Trophoblast cell (in vitro differentiated cells and primary cell): ENCODE measurements around the gene MYADML2.

Experiments
- DNase-seq, 2 donors: peaks; one replicate each; pipeline ENCODE4 v3.0.0-alpha.2; 2016
- H2AFZ ChIP-seq: 2 replicates; pipeline ENCODE4 v1.6.1; 2013; ENCODE audit warnings: low read length, moderate library complexity, mild to moderate bottlenecking; ENCODE audit not compliant: insufficient read depth, poor library complexity
- H2AK5ac ChIP-seq: 2 replicates; pipeline ENCODE4 v1.6.1; 2013; ENCODE audit warnings: mild to moderate bottlenecking, low read length
- H2BK120ac ChIP-seq: 2 replicates; pipeline ENCODE4 v1.6.1; 2013; ENCODE audit warnings: low read length, mild to moderate bottlenecking, moderate library complexity; ENCODE audit not compliant: insufficient read depth, poor library complexity
- H2BK12ac ChIP-seq: 2 replicates; pipeline ENCODE4 v1.6.1; 2013; ENCODE audit warnings: mild to moderate bottlenecking, low read length, moderate library complexity
- H2BK5ac ChIP-seq: 2 replicates; pipeline ENCODE4 v1.6.1; 2013; ENCODE audit warnings: low read length, low read depth, moderate library complexity, mild to moderate bottlenecking; ENCODE audit not compliant: poor library complexity
- H3K14ac ChIP-seq: 2 replicates; pipeline ENCODE4 v1.6.1; 2013; ENCODE audit warnings: mild to moderate bottlenecking, low read length
- H3K18ac ChIP-seq: 2 replicates; pipeline ENCODE4 v1.6.1; 2013; ENCODE audit warnings: mild to moderate bottlenecking, low read length
- H3K23ac ChIP-seq: 2 replicates; pipeline ENCODE4 v1.6.1; 2013; ENCODE audit warnings: low read length
- H3K27ac ChIP-seq: 2 replicates; pipeline ENCODE4 v1.5.1; 2013; ENCODE audit warnings: low read depth, mild to moderate bottlenecking, inconsistent platforms, low read length, moderate library complexity
- H3K27me3 ChIP-seq: 2 replicates; pipeline ENCODE4 v1.6.1; 2013; ENCODE audit warnings: inconsistent platforms, mild to moderate bottlenecking, low read length, moderate library complexity; ENCODE audit not compliant: insufficient read depth
- H3K36me3 ChIP-seq, 2 experiments: 1 replicate in 1 of 2; 2 replicates in 1 of 2; pipeline ENCODE4 v1.6.1; 2013; ENCODE audit warnings: low read length in 2 of 2, mild to moderate bottlenecking in 2 of 2, moderate library complexity in 1 of 2; ENCODE audit not compliant: insufficient read depth in 2 of 2, control insufficient read depth in 1 of 2
- H3K4ac ChIP-seq: 2 replicates; pipeline ENCODE4 v1.6.1; 2013; ENCODE audit warnings: low read depth, mild to moderate bottlenecking, low read length, moderate library complexity
- H3K4me1 ChIP-seq, 2 experiments: 1 replicate in 1 of 2; 2 replicates in 1 of 2; pipeline ENCODE4 v1.6.1; 2013; ENCODE audit warnings: low read length in 2 of 2, mild to moderate bottlenecking in 2 of 2, moderate library complexity in 1 of 2; ENCODE audit not compliant: insufficient read depth in 2 of 2, control insufficient read depth in 1 of 2
- H3K4me2 ChIP-seq: 2 replicates; pipeline ENCODE4 v1.6.1; 2013; ENCODE audit warnings: inconsistent platforms, mild to moderate bottlenecking, low read length, moderate library complexity
- H3K4me3 ChIP-seq: 2 replicates; pipeline ENCODE4 v1.5.1; 2013; ENCODE audit warnings: mild to moderate bottlenecking, low read depth, low read length, inconsistent platforms
- H3K79me1 ChIP-seq: one replicate; pipeline ENCODE4 v1.6.1; 2013; ENCODE audit warnings: low read length
- H3K79me2 ChIP-seq: 2 replicates; pipeline ENCODE4 v1.6.1; 2013; ENCODE audit warnings: low read length, mild to moderate bottlenecking; ENCODE audit not compliant: control insufficient read depth, insufficient read depth, poor library complexity
- H3K9ac ChIP-seq: 2 replicates; pipeline ENCODE4 v1.6.1; 2013; ENCODE audit warnings: mild to moderate bottlenecking, low read length
- H3K9me3 ChIP-seq: 2 replicates; pipeline ENCODE4 v1.6.1; 2013; ENCODE audit warnings: low read depth, mild to moderate bottlenecking, control low read depth, inconsistent platforms, low read length; ENCODE audit not compliant: insufficient read depth
- H4K12ac ChIP-seq: 2 replicates; pipeline ENCODE4 v1.6.1; 2013; ENCODE audit warnings: low read depth, mild to moderate bottlenecking, low read length, moderate library complexity
- H4K8ac ChIP-seq: 2 replicates; pipeline ENCODE4 v1.6.1; 2013; ENCODE audit warnings: low read depth, mild to moderate bottlenecking, low read length, moderate library complexity
- H4K91ac ChIP-seq: one replicate; pipeline ENCODE4 v1.6.1; 2013; ENCODE audit warnings: low read depth, mild to moderate bottlenecking, low read length, moderate library complexity
- WGBS: extraction: QIAGEN DNeasy Blood & Tissue Kit; methylation state at CpG from one replicate; pipeline ENCODE4 v1.1.7; 2013; ENCODE audit warnings: missing lambda C conversion rate; ENCODE audit not compliant: insufficient read length, insufficient coverage; ENCODE audit errors: extremely low coverage; 5-methylcytosine and 5-hydroxymethylcytosine counted together

Gene MYADML2

DNA sequence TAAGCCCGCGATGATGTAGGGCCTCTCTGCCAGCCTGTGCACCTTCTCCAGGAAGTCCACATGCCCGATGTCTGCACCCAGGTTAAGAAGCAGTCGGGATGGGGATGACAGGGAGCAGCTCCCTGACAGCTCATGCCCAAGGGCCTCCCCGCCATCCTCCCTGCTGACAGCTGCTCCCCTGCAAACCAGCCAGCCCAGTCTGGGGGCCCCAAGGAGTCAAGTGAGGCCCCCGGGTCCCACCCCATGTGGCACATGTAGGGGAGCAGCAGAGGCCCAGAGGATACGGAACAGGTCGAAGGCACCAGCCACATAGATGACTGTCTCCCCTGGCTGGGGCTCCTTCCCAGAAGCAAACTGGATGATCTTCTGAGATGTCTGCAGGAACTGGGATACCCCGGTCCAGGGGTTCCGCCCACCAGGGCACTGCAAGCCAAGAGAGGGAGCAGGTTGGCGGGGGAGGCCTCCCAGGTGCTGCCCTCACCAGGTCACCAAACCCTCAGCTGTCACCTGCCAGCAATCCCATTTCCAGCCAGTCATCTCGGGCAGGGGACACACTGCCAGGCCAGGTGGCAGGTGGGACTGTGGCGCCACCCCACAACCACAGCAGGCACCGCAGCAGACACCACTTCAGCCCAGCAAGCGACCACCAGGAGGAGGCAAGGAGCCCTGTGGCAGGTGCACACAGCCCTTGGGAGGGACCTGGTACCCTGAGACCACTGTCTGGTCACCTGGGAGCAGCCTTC, 40.4 kb downstream of the MYADML2 start:
- no peak overlapping the region for H3K9ac ChIP-seq
- peaks cover 6% of the 10 kb centered on the region for H3K79me1 ChIP-seq
- H3K14ac ChIP-seq, result no peak overlapping the region
- no peak overlapping the region for H2BK120ac ChIP-seq
- H3K4me1 ChIP-seq, result peaks cover 9 to 19% of the 10 kb centered on the region in 2 experiments
- no peak overlapping the region for H2AK5ac ChIP-seq
- peaks cover 5% of the 10 kb centered on the region for H3K27me3 ChIP-seq
- WGBS, result no CpG with 5 or more reads among the region's 15 CpGs
- H3K18ac ChIP-seq, result no peak overlapping the region
- DNase-seq, result no peak
- H3K27ac ChIP-seq, result no peak overlapping the region
- no peak overlapping the region for H4K8ac ChIP-seq
- no peak overlapping the region for H3K23ac ChIP-seq
- no peak overlapping the region for H2AFZ ChIP-seq
- H2BK5ac ChIP-seq, result no peak overlapping the region
- no peak overlapping the region for H4K12ac ChIP-seq
- no peak overlapping the region for H3K4me2 ChIP-seq
- no peak overlapping the region for H3K4me3 ChIP-seq
- no peak overlapping the region for H3K4ac ChIP-seq
- H2BK12ac ChIP-seq, result no peak overlapping the region
- H4K91ac ChIP-seq, result no peak overlapping the region
- peaks cover 57 to 65% of the 10 kb centered on the region in 2 experiments for H3K36me3 ChIP-seq
- H3K9me3 ChIP-seq, result peaks cover 3% of the 10 kb centered on the region
- peaks cover 4% of the 10 kb centered on the region for H3K79me2 ChIP-seq

- Histone ChIP-seq H3K36me3 (peaks cover 57 to 65% of the 10 kb centered on the region in 2 experiments), H3K79me1 (peaks cover 6% of the 10 kb centered on the region), H4K12ac (no peak overlapping the region), H3K23ac (no peak overlapping the region), H3K4me2 (no peak overlapping the region), H2BK5ac (no peak overlapping the region), H2AFZ (no peak overlapping the region), H3K9me3 (peaks cover 3% of the 10 kb centered on the region), H3K4me3 (no peak overlapping the region), H2BK120ac (no peak overlapping the region), H2BK12ac (no peak overlapping the region), H3K4ac (no peak overlapping the region), H2AK5ac (no peak overlapping the region), H3K9ac (no peak overlapping the region), H4K8ac (no peak overlapping the region), H3K4me1 (peaks cover 9 to 23% of the 10 kb centered on the region in 2 experiments), H4K91ac (no peak overlapping the region), H3K27me3 (peaks cover 5% of the 10 kb centered on the region), H3K14ac (no peak overlapping the region), H3K18ac (no peak overlapping the region), H3K79me2 (peaks cover 4% of the 10 kb centered on the region), H3K27ac (no peak overlapping the region)
- no peak for DNase-seq
- WGBS, result no CpG with 5 or more reads among the region's 10 CpGs
Observed at GRCh38 chr17:81905993-81906392, 41.0 kb downstream of the MYADML2 start.

GRCh38 chr17:81905424-81905875, 41.6 kb downstream of the MYADML2 start:
- Histone ChIP-seq H3K36me3 (peaks cover 59 to 66% of the 10 kb centered on the region in 2 experiments), H4K91ac (no peak overlapping the region), H2BK12ac (no peak overlapping the region), H2AK5ac (no peak overlapping the region), H3K27ac (no peak overlapping the region), H2AFZ (no peak overlapping the region), H3K9ac (no peak overlapping the region), H2BK5ac (no peak overlapping the region), H3K79me1 (peaks cover 5% of the 10 kb centered on the region), H3K79me2 (peaks cover 1% of the 10 kb centered on the region), H3K9me3 (peaks cover 3% of the 10 kb centered on the region), H3K27me3 (peaks cover 5% of the 10 kb centered on the region), H4K8ac (no peak overlapping the region), H3K4me1 (peaks cover 9 to 23% of the 10 kb centered on the region in 2 experiments), H2BK120ac (no peak overlapping the region), H3K23ac (no peak overlapping the region), H3K4ac (no peak overlapping the region), H3K4me2 (no peak overlapping the region), H3K14ac (no peak overlapping the region), H3K4me3 (no peak overlapping the region), H3K18ac (no peak overlapping the region), H4K12ac (no peak overlapping the region)
- DNase-seq, result no peak
- no CpG with 5 or more reads among the region's 16 CpGs for whole genome bisulfite sequencing

GRCh38 chr17:81904600-81905423, 42.2 kb downstream of the MYADML2 start:
- no peak for DNase-seq
- H4K8ac ChIP-seq, result no peak overlapping the region

More at GRCh38 chr17:81904600-81905423, 42.2 kb downstream of the MYADML2 start:
- H3K27ac ChIP-seq, result no peak overlapping the region
- peaks cover 3 to 17% of the 10 kb centered on the region in 2 experiments for H3K4me1 ChIP-seq
- no peak overlapping the region for H3K14ac ChIP-seq
- H3K9ac ChIP-seq, result no peak overlapping the region
- H2BK5ac ChIP-seq, result no peak overlapping the region
- no peak overlapping the region for H2AFZ ChIP-seq
- peaks cover 62 to 71% of the 10 kb centered on the region in 2 experiments for H3K36me3 ChIP-seq
- H3K18ac ChIP-seq, result no peak overlapping the region
- no peaks in the 10 kb centered on the region for H3K79me2 ChIP-seq
- H3K4me3 ChIP-seq, result no peak overlapping the region
- H3K9me3 ChIP-seq, result peaks cover 3% of the 10 kb centered on the region
- H2BK12ac ChIP-seq, result no peak overlapping the region
- H4K12ac ChIP-seq, result no peak overlapping the region
- H4K91ac ChIP-seq, result no peak overlapping the region
- no peak overlapping the region for H3K4ac ChIP-seq
- no peak overlapping the region for H2BK120ac ChIP-seq
- H2AK5ac ChIP-seq, result no peak overlapping the region
- WGBS, result no CpG with 5 or more reads among the region's 28 CpGs
- peaks cover 5% of the 10 kb centered on the region for H3K79me1 ChIP-seq
- no peak overlapping the region for H3K23ac ChIP-seq
- H3K27me3 ChIP-seq, result peaks cover 5% of the 10 kb centered on the region
- no peak overlapping the region for H3K4me2 ChIP-seq
